GM21786 (cell line): ENCODE results near the gene FOXP1.

Experiments
- ATAC-seq: cut with Tn5 transposase; IDR thresholded peaks from one replicate; pipeline ENCODE4 v1.9.1; 2021; ENCODE audit not compliant: unreplicated experiment

Gene FOXP1

DNA sequence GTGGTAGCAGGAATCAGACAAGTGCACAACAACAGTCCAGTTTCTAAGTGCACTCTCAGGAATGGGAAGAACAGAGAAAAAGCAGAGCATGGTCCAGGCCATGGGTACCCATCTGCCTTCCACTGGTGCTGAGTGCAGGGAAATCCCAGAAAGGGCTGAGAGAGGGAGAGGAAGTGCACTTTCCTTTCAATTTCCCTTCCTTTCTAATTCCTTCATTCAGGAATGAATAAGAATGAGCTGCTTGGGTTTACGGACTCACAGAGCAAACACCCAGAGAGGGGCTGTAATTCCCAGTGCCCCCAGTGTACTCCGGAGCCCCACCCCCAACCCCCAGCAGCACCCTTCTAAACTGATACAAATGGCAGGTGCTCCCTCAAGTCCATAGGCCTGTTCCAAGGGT, 300.6 kb downstream of the FOXP1 start:
- no peak for ATAC-seq

DNA sequence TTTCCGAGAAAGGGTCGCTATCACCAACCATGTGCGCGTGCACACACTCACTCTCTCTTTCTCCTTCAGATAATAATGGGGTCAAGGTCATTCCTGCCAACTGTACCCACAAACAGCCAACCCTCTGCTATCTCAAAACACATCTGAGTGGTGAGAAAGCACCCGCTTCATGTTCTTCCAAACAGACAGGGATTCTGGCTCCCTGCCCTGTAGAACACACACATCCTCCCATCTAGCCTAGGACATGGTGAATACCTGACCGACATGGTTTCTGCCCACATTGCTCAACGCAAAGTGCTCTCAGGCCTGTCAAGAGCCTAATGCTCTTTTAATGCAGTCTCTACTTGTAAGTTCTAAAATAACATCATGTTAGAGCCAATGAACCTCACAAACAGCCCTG, 302.2 kb downstream of the FOXP1 start:
- ATAC-seq: no peak

DNA sequence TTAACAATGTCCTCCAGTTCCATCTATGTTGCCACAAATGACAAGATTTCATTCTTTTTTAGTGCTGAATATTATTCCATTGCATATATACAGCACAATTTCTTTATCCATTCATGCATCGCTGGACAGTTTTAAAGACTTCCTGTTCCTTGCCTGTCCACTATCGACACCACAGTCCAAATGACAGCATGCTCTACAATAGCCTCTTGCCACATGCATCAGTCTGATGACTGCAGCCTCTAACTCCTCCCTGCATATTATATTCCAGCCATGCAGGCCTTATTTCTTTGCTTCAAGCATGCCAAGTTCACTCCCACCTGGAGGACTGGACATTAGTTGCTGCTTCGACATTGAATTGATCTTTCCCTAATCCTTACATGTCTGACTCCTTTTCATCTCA, 306.2 kb downstream of the FOXP1 start:
- ATAC-seq: no peak

DNA sequence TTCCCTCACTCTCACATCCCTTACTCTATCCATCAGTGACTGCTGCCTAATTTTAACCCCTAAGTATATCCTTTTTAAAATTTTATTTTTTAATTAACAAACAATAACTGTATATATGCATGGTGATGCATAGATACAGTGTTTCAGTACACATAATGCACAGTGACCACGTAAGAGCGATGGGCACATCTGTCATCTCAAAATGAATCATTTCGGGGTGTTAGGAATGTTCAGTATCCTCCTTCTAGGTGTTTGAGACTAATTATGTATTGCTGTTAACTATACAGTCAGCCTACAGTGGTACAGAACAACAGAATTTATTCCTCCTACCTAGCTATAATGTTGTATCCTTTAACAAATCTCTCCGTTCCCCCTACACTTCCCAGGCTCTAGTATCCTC, 307.0 kb downstream of the FOXP1 start:
- no peak for ATAC-seq

DNA sequence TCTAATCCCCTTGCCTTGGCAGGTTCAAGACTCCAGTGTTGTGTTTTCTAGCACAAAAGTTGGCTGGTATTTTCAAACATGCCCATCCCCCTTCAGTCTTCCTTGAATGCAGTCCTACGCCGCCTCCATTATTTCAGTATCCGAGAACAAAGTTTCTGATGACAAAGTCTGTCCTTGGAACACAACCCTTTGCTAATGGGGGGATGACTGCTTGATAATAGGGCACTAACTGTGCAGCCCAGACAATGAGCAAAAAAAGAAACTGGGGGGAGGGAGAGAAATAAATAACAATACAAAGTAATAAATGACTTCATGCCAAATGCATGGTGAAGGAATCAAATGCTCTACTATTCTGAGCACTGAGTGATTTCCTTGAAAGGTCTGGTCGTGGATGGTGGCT, 310.1 kb downstream of the FOXP1 start:
- ATAC-seq: no peak

DNA sequence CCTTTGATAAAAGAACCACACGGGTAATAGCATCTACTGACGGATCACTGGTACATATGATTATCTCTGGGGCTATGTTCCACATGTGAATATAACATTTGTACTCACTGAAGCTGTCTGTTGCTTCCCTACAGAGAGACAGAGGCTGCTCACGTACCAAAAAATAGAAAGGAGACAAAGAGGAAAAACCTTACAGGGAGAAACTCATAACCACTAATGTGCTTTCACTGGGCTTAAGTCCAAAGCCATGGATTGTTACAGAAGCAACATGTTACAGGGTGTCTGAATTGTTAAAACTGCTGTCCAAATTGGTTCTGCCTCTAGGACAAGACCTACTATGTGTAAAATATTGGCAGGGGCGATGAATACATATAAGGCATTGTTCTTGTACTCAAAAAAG, 311.9 kb downstream of the FOXP1 start:
- no peak for ATAC-seq

DNA sequence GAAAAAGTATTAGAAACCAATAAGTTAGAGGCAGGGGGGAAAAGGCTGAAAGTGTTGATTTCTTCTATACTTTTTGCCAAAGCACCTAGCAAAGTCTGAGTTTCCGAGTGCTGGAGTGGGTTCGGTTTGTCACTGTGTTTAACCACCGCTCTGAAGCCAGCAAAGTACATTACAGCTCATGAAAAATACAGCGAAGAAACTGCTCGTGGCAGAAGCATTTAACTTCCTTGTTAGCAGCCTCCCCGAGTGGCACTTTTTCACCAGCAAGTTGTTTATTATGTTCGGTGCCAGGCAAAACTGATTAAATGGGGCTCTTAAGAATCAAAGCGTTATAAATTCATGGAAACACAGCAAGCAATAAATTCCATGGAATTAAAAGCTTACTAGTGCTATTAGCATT, 313.6 kb downstream of the FOXP1 start:
- no peak for ATAC-seq

DNA sequence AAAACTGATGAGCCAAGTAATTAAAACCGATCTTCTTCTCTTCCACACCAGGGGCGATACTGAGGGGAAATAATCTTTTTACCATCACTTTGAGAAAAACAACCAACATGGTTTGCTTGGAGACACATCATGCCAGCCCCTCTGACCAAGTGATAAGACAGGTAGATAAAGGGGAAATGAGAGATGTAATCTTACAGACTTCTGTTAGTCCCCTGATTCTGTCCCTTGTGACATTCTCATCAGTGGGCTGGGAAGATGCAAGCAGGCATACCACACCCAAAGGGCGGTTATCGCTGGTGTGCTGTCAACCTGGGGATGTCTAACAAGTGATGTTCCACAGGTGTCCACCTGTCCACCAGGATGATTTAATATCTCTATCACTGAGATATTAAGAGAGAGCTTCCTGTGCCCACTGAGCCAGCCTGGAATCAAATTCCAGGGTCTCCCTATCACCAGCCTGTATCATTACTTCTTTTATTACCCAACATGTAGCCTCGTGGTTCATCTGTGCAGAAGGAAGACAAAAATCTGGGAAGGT, 315.0 kb downstream of the FOXP1 start:
- ATAC-seq: no peak

DNA sequence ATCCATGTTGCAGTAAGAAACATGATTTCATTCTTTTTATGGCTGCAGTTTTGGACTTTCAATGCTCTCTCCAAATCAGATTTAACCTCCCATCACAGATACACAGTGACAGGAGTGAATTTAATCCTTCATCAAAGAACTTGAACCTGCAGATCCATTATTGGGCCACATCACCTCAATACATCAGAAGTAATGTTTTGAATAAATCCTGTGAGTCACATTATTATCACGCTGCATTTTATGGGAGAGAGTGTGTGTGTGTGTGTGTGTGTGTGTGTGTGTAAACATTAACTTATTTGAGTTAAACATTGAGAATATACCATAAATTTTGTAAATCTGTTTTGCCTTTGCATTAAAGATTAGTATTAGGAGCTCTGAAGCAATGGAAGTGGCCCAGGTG, 316.7 kb downstream of the FOXP1 start:
- no peak for ATAC-seq

DNA sequence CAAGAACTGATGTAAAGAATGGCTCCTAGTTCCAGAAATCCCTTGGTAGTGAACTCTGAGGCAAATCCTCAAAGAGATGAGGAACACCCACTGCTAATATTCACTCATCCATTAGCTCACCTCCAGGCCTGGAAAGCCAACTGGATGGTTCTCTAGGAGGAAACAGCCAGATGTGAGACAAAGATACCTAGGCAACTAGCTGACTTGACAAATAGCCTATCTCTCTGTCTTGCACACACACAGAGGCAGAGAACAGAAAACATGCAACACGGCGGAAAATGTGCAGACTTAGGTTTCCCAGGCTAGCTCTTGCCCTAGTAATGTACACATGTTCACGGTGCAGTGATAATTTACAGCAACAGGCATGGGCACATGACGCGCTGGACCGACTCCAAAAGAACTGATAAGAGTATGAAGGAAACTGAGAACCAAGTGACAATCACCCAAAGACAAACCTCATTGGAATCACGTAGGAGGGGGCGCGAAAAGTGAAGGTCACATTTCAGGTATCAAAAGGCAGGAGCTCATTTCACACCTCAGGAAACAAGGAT, 318.1 kb downstream of the FOXP1 start:
- ATAC-seq: no peak

DNA sequence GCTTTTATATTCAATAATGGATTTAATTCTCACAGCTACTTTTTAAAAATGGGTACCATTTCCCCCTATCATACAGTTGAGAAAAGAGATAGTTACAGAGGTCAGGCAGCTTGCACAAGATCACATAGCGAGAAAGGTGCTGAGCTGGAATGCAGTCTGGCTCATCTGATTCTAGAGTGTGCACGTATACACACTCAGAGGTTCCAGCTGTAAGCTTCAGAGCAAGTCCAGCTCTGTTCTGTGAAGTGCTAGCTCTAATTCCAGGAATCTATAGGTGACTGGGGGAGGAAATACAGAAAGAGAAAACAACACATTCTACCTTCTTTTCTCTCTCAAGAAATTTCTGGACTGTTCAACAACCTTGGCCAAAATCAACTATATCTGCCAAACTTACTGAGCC, 318.7 kb downstream of the FOXP1 start:
- ATAC-seq: no peak

DNA sequence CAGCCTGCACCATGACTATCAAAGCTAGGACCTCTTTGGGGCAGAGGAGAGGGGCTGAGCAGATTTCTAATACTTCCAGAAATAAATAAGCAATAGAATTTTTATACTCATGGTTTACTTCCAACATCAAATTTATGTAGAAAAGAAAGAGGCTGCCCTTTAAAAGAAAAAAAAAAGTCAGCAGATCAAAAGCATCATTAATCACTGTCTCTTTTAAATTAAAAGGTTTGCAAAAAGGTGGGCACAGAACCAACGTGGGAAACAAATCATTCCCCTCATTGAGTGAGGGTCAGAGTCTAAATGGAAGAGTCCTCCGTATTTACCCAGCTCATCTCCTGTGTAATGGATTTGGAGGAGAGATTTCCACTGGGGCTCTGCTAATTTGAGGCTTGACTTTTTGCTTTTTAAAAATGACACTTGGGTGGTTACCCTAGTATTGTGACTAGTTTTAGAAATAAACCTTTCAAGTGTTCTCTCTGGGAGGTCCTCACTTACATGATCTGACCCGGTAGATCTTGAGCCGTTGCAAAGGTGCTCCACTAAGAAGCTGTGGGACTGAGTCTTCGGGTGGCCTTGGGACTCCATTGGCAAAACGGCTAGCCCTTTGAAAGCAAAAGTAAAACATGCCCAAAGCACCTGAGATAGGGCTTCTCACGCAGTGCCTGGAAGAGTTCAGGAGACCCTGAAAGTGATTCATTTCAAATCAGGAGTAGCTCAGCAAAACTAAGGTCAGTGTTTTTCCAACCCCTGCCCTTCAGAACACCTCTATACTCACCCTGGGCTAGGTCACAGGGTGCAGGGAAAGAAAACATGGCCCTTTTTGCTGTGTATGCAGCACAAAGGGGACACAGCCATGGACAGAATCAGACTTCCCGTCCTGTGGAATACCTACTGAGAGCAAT, 320.9 kb downstream of the FOXP1 start:
- no peak for ATAC-seq

DNA sequence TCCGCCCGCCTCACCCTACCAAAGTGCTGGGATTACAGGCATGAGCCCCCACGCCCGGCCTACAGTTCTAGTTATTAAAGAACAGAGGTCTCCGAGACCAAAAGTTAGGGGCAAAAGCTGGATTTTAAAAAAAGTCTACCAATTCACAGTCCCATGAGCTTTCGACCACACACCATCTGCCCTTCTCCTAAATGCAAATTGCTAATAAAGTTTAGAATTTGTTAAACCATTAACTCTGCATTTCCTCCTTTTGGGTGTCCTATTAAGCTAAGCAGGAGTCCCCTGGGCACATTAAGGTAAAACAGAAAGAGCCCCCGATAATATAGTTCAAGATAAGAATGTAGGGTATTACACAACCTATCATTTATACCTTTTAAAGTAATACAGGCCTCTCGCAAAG, 322.7 kb downstream of the FOXP1 start:
- no peak for ATAC-seq

DNA sequence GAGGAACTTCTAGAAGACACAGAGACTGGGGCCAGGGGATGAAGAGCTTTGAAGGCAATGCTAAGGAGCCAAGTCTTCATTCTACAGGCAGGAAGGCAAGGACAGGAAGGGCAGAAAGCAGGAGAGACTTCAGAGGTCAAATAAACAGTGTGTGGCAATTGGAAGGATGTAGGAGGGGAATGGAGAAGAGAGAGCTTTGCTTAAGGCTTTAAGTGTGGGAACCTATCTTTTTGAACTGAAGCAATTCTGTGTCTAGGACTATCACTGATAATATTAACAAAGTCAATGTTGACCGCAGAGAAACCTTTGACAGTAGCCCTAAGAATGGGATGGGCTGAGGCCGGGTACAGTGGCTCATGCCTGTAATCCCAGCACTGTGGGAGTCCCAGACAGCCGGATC, 325.0 kb downstream of the FOXP1 start:
- no peak for ATAC-seq

DNA sequence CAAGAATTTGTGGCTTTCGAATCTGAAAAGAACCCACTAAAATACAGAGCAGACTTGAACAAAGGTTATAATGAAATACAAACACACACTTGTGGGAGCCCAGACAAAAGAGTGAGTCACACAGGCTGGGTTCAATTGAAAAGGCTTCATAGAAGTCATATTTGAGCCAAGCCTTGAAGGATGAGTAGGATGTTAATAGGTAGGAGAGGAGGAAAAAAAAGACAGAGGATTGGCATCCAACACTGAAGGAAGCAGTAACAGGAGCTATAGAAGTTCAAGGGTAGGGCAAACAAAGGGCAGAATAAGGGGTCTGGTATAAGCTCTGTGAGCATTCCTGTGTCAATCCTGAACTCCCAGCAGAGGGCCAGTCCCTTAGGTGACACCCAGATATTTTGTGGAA, 325.4 kb downstream of the FOXP1 start:
- ATAC-seq: no peak

DNA sequence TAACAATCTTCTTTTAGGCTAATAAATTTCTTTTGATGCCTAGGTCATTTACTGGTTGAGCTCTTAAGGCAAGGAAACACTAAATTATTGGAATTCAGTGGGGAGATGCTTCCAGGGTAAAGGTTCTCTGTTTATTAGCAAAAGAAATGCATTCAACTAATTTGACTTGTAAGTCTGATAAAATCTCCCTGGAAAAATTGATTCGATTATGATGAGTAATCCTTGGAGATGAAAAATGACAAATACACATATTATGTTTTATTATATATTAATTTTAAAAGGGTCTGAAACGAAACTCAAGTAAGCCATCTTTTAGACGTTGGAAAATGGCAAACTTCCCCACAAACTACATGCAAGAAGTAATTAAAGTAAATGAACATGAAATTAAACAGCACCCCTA, 328.0 kb downstream of the FOXP1 start:
- ATAC-seq: no peak

DNA sequence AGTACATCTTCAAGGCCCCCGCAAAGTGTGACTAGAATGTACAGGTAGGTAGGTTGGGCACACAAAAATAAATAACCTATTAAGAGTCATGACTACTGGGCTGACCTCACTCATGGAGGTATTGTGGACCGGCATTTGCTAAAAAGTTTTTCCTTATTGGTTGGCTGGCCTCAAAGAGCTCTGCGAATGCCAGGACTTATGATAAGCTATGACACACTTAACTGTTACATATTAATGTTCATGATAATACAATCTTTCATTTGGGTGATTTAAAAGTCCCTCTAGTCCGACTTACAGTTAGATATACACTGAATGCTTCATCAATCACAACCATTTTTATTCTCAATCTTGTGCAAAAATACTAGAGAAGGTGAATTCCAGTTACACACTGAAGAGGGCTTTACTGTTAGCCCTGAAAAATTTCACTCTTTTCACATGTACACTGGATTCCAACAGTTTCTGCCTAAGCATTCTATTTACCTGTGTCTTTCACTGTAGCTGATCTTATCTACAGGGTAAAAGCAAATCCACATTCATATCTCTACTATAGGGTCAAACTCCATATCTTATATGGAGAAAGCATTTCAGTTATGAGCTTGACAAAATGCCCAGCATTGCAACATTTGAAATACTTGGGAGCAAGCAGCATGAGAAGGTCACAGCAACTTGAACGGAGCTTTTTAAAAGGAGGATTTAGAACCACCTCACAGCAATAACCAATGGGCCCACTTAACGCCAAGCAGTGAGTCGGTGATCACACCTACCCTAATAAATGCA, 329.1 kb downstream of the FOXP1 start:
- no peak for ATAC-seq

DNA sequence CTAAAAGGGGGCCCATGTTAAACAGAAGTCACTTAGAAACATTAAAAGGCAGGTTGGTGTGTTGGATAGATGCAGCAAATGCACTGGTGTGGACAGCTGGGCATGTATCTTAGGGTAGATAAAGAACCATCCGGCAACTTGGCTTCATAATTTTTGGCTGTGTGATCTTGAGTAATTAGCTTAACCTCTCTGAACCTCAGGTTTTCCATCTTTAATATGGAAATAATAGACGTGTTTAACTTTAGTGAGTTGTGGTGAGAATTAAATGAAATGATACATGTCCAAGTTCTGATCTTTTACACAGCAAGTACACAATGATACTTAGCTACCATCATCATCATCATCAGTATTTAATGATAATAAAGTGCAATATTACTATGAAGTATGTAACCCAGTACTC, 330.4 kb downstream of the FOXP1 start:
- ATAC-seq: no peak

DNA sequence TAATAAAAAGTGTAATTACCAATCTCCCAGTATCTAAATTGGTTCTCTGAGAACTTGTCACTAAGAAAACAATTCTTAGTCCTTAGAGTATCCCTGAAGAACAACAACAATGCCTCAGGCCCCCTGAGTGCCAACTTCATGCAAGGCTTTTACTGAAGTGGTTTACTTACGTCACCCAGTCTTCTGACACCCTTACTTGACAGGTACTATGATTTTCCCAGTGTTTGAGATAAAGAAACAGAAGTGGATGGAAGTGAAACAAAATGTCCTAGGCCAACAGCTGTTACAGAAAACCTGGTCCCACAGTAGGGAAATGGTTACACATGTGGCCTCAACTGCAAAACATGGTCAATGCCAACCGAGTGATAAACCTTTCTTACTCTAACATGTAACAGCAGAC, 331.1 kb downstream of the FOXP1 start:
- no peak for ATAC-seq

DNA sequence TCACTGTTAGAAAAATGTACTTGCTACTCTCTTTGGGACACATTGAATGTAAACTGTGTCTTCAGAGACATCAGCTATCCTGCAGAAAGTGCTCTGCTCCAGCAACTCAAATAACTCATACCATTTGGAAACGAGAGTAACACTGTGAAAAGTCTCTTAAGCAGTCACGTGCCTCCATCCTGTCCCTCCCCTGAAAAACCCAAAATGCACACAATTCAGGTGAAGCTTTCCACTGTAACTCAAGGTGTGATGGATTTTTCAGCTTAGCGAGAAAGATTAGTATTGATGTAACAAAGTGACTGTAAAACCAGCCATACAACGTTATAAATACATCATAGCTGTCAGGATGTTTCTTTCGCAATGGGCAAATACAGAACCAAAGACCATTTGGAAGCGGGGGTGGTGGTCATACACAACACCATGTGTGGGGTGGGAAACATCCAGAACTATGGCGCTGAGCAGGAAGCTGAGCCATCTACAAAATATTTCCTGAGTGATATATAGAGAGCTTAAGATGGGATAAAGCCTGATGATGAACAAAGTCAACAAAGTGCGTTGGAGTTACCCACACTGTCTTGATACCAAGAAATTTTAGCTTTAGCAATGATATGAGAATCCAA, 332.3 kb downstream of the FOXP1 start:
- ATAC-seq: no peak

DNA sequence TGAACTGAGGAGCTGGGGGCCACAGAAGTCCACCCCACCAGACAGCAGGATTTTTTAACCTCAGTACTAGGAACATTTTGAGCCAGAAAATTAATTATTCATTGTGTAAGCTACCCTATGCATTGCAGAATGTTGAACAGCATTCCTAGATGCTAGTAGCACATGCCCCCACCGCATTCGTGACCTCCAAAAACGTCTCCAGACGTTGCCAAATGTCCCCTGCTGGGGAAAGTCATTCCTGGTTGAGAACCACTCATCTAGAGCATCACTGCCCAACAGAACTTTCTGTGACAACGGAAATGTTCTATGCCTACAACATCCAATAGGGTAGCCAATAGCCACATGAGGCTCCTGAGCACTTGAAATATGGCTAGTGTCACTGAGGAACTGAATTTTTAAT, 333.5 kb downstream of the FOXP1 start:
- ATAC-seq: no peak
